ENCODE results near the gene RNF11.
"Not testable (repeated sequence)": the region's sequence is repeated elsewhere in the genome, so short reads cannot be mapped to it uniquely, and the experiment has no call there.

The RNF11 gene

GRCh38 chr1:51235673-51236530 lies at the start of gene RNF11:
Gene RNF11 (plus strand): TSS chr1:51236273. CDS start chr1:51236757, 484 bp downstream.
- DNase-seq = peak; percentile 44 to 95 (median 88)

- DNase-seq = no peak
These were observed 47.8 kb upstream of the RNF11 start for GRCh38 chr1:51188230-51188629.

DNA sequence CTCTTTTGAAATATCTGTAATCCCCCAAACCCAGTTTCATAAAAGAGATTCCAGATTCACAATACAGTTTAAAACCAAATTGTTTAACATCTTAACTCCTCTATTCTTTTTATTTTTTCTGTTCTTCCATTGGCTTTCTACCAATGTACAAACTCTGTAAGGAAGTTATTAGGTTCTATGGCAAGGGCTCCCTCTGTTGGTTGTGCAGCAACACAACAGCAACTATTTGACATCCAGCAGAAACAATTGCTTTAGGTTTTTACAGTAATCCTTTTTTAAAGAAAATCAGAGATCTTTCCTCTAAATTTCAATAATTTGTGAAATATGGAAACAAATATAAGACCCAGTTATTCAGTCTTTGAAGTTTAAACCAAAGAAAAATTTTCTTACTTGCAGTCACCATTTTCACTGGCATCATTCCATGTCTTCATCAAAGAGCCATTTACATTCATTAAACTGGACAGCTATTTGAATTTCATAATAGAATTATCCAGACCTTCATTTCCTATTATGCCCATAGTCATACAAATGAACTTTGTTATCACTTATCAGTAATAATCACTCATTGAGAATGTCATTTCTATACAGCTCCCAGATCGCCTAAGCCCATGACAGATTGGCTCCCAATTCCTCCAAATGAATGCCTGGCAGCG lies 46.5 kb upstream of the RNF11 start:
- DNase-seq = peak in 13 of 58 donors; percentile 0 to 46 (median 11)

DNA sequence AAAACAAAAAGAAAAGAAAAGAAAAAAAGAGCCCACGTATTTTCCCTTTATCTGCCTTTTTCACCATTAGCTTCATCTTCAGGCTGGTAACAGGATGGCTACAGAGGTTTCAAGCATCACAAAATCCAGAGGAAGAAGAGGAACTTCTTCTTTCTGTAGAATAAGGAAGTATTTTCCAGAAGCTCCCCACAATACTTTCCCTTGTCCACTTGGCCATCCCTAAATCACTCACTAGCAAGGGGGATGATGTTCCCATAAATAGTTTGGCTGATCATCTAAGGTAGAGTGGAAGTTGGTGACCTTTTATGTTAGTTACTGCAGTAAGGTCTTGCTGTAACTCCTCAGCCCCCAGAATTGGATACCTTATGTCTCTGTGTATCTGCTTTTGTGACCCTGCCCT lies 45.1 kb upstream of the RNF11 start:
- DNase-seq = no peak

GRCh38 chr1:51192213-51192843 lies 43.7 kb upstream of the RNF11 start:
- DNase-seq = peak in 39 of 58 donors; percentile 1 to 77 (median 16)

DNA sequence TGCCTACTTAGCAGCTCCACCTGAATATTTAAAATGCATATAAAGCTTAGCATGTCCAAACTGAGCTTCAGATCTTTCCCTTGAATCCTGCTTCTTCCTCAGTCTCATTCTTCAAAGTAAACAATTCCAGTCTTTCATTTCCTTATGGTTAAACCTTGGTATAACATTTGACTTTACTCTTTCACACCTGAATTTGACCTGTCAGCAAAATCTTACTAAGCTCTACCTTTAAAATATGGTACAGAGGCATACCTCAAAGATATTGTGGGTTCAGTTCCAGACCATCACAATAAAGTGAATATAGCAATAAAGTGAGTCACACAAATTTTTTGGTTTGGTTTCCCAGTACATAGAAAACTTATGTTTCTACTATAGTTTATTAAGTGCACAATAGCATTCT lies 42.5 kb upstream of the RNF11 start:
- DNase-seq = no peak

DNA sequence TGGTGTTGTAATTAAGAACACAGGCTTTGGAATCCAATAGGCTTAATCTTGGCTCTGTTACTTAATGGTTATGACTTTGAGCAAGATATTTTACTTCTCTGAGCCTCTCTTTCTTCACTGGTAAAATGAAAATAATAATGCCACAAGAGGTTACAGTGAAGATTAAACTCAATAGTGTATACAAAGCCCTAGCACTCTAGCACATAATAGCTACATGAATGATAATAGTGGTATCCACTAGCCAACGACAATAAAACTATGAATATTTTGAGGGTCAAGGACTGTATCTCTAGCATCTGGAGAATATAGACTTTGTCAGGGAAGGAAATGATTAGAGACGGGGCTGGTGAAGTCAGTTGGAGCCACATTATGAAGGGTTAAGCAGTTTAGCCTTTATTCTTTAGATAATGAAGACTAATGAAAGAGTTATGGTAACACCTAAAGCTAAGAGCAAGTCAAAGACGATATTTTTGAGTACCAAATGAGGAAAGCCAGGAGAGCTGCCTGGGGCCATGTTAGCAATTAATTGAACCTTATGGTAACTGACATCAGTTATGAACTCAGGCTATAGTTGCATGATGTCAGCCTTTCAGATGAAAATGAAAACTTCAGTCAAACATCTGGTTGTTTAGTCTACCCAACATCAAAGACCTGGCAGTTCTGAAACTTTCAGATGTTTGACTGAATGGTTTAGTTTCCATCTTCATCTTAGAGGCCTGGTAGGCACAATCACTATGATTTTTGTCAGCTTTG lies 32.8 kb upstream of the RNF11 start:
- no peak for DNase-seq

DNA sequence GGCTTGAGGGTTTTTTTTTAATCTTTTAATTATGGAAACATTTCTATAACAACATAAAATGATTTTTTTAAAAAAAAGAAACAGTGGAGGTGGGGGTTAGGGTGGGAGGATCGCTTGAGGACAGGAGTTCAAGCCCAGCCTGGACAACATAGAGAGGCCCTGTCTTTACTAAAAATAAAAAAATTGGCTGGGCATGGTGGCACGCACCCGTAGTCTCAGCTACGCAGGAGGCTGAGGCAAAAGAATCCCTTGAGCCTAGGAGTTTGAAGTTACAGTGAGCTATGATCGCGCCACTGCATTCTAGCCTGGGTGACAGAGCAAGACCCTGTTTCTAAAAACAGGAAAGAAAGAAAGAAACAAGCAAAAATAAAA lies 32.2 kb upstream of the RNF11 start:
- DNase-seq = no peak

- DNase-seq = no peak
These were observed 26.0 kb upstream of the RNF11 start for GRCh38 chr1:51210055-51210454.

DNA sequence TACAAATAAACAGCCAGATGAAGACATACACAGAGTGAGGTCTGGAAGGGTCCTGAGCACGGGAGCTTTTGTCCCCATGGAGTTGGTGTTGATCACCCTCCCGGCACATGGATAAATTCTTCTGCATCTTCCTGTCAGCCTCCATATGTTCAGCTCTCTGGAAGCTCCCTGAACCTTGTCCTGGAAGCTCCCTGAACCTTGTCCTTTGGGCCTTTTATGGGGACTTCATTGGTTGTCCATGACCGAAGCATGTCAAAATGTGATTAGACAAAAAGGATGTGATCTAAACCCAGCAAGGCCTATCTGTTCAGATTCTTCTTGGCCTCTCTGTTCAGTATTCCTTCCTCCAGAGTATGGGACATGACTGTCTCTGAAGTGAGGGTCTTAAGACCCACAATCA lies 25.4 kb upstream of the RNF11 start:
- no peak for DNase-seq

GRCh38 chr1:51214615-51215131 lies 21.4 kb upstream of the RNF11 start:
- no peak for DNase-seq

GRCh38 chr1:51215169-51215568 lies 20.9 kb upstream of the RNF11 start:
- DNase-seq = no peak

DNA sequence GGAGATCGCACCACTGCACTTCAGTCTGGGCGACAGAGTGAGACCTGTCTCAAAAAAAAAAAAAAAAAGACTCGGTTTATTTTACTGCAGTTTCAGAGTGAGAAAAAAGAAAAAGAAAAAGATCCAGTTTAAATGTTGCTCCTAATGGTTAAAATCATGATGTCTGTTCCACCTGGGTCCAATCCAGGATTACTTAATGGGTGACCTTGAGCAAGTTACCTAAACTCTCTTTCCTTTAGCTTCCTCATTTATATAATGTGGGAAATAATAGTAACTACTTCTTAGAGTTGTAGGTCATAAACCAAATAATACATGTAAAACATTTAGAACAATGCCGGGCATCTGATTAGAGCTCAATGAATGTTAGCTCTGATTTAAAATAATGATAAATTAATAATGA lies 19.4 kb upstream of the RNF11 start:
- DNase-seq = no peak

DNA sequence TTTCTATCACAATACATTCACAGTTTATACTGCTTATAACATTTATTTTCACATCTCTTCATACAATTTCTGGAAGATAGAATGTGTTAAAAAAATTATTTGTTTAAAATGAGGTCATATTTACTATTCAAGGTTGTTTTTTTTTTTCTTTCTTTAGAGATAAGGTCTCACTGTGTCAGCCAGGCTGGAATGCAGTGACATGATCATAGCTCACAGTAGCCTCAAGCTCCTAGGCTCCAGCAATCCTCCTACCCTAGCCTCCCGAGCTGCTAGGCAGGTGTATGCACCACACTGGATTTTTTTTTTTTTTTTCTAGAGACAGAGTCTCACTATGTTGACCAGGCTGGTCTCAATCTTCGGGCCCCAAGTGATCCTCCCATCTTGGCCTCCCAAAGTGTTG lies 19.0 kb upstream of the RNF11 start:
- DNase-seq = no peak

- DNase-seq = no peak
These were observed 17.5 kb upstream of the RNF11 start for GRCh38 chr1:51218570-51218969.

- no peak for DNase-seq
These were observed 17.1 kb upstream of the RNF11 start for GRCh38 chr1:51219022-51219421.

DNA sequence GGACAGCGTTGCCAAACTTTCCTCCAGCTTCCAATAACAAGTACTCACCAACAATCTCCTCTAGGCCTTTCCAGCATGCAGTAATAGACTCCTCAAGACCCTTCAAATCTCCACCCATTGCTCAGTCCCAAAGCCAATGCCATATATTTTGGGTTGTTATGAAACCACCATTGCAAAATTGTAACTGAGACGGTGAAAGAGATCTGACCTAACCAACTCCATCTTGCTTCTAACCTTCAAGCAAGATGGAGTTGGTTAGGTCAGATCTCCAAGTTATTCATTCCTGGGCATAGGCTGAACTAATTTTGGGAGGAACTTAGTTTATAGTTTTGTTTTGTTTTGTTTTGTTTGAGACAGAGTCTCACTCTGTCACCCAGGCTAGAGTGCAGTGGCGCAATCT lies 14.5 kb upstream of the RNF11 start:
- DNase-seq = not testable (repeated sequence)

- DNase-seq = no peak
These were observed 13.8 kb upstream of the RNF11 start for GRCh38 chr1:51222136-51222787.

DNA sequence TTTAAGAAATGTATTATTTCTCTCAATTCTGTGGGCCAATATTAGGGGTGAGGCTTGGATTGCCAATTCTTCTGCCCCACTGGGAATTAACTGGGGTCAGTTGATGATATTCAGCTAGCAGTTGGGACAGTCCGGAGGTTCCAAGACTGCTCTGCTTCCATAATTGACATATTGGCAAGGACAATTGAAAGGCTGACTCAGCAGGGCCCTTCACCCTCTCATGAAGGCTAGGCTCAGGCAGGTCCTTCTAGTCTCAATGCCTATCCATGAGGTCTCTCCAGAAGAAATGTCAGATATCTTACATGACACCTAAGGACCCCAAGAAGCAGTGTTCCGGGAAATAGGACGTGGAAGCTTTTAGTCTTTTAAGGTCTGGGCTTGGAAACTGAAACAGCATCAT lies 13.3 kb upstream of the RNF11 start:
- no peak for DNase-seq

DNA sequence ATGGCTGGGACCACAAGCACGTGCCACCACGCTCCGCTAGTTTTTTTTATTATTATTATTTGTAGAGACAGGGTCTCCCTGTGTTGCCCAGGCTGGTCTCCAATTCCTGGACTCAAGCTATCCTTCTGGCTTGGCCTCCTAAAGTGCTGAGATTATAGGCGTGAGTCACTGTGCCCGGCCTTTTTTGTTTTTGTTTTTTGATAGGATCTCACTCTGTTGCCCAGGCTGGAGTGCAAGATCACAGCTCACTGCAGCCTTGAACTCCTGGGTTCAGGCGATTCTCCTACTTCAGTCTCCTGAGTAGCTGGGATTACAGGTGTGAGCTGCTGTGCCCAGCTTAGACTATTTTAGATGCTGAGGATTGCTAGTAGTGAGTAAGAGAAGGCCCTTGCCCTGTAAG lies 11.8 kb upstream of the RNF11 start:
- DNase-seq = no peak

Measured in anterior cingulate cortex (tissue), 58 donors.